GM06990 (cell line): ENCODE results near the gene CSNK1G2.

ENCODE experiments used
- DNase-seq: peaks from one replicate; pipeline ENCODE4 v3.0.0-alpha.2; 2011; ENCODE audit not compliant: insufficient read length; ENCODE audit errors: extremely low read depth
- H3K27me3 ChIP-seq: replicated peaks from 2 replicates; pipeline ENCODE4 v1.6.0; 2011; ENCODE audit warnings: low read length; ENCODE audit not compliant: control insufficient read depth, insufficient read depth
- H3K36me3 ChIP-seq: 2 replicates; pipeline ENCODE4 v1.5.1; 2011; ENCODE audit warnings: low read length; ENCODE audit not compliant: control insufficient read depth, insufficient read depth
- H3K4me3 ChIP-seq: replicated peaks from 2 replicates; pipeline ENCODE4 v1.5.1; 2011; ENCODE audit warnings: low read depth, mild to moderate bottlenecking, control low read depth, low read length
- CTCF ChIP-seq: IDR thresholded peaks from 2 replicates; pipeline ENCODE4 v1.5.1; 2011; ENCODE audit warnings: low read length, control low read depth, mild to moderate bottlenecking, inconsistent platforms; ENCODE audit not compliant: insufficient read depth, poor library complexity, severe bottlenecking

Gene CSNK1G2

DNA sequence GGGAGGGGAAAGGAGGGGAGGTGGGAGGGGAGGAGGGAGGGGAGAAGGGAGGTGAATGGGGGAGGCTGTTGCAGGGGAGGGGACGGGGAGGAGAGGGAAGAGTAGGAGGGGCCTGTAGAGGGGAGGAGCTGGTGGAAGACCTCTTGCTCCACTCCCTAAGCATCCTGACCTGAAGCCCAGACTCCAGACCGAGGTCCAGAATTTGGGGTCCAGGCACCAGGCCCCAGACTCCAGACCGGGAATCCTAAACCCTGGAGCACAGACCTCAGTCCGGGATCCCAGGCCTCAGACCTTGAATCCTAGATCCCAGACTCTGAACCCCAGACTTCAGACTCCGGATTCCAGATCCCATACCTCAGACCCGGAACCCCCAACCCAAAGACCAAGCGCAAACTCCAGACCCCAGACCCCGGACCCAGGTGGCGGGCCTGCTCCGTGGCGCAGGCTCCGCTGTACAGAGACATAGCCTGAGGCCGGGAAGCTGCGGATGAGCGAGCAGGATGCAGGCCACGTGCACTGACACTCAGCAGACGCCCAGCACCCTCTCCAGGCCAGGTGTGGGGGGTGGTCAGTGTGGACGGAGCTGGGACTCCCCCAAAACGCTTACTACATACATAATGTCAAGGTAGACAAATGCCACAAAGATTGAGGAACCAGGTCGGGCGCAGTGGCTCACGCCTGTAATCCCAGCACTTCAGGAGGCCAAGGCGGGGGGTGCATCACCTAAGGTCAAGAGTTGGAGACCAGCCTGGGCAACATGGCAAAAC lies 75.3 kb downstream of the CSNK1G2 start:
- Histone ChIP-seq H3K4me3 (peak overlapping the region; percentile 59), H3K27me3 (no peaks in the 10 kb centered on the region), H3K36me3 (no peaks in the 10 kb centered on the region; the same call in 1 of the 2 replicates)
- peak; percentile 60 for DNase-seq
- no peak for TF ChIP-seq CTCF

DNA sequence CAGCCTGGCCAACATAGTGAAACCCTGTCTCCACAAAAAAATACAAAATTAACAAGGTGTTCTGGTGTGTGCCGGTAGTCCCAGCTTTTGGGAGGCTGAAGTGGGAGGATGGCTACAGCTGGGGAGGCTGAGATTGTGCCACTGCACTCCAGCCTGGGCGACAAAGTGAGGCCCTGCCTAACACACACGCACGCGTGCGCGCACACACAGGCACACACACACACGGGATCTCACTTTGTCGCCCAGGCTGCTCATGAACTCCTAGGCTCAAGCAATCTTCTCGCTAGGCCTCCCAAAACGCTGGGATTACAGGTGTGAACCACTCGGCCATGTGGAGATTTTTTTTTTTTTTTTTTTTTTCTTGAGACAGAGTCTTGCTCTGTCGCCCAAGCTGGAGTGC lies 77.8 kb downstream of the CSNK1G2 start:
- Histone ChIP-seq H3K36me3 (no peaks in the 10 kb centered on the region), H3K27me3 (no peaks in the 10 kb centered on the region), H3K4me3 (no peak overlapping the region)
- no peak for DNase-seq
- no peak for TF ChIP-seq CTCF

DNA sequence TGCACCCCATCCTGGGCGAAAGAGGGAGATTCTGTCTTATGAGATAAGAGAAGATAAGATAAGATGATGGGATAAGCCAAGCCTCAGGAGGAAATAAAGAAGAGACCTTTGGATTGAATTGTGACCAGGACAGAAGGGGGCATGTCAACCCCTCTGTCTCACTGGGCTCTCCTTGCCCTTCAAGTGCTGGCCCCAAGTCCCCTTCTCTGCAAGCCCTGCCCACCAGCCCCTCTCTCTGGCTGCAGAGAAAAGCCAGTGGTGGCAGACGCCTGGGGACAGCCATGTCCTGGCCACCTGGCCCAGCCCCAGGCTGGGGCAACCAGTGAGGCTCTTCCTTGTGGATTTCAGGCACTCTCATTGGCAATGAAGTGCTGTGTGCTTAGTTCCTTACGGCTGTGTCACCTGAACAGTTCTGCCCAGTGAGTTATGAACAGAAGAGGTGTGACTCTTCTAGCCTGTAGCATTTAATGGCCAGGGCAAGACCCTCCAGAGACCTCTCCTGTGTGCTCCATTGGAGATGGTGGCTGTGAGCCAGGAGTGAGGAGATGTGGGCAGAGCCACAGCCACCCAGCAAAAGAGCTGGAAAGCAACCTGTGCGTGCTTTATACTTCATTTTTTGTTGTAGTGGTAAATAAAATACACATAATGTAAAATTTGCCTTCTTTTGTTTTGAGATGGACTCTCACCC lies 80.6 kb downstream of the CSNK1G2 start:
- Histone ChIP-seq H3K27me3 (no peaks in the 10 kb centered on the region), H3K4me3 (no peak overlapping the region), H3K36me3 (no peaks in the 10 kb centered on the region)
- no peak for DNase-seq
- no peak for TF ChIP-seq CTCF

DNA sequence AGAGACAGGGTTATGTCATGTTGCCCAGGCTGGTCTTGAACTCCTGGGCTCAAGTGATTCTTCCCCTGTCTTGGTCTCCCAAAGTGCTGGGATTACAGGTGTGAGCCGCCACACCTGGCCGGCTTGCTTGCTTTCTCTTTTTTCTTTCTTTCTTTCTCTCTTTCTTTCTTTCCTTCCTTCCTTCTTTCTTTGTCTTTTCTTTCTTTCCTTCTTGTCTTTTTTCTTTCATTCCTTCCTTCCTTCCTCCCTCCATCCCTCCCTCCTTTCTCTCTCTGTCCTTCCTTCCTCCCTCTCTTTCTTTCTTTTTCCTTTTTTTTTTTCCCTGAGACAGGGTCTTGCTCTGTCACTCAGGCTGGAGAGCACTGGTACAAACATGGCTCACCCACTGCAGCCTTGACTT lies 81.3 kb downstream of the CSNK1G2 start:
- no peak for TF ChIP-seq CTCF
- H3K27me3 ChIP-seq: no peaks in the 10 kb centered on the region
- no peak overlapping the region for H3K4me3 ChIP-seq
- DNase-seq: no peak
- H3K36me3 ChIP-seq: no peaks in the 10 kb centered on the region

DNA sequence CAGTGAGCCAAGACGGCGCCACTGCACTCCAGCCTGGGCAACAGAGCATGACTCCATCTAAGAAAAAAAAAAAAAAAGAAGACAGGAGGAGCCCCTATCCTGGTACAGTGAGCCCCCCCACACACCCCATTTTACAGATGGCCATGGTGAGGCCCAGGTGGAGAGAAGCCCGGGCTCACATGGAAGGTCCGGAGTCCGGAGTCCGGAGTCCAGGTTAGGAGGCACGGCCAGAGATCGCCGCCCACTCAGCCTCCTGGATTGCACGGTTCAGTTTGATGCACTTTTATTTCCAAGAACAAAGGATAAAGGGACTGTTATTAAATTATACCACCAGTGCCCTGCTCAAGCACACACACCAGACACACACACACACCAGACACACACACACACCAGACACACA lies 85.8 kb downstream of the CSNK1G2 start:
- Histone ChIP-seq H3K4me3 (no peak overlapping the region), H3K36me3 (no peaks in the 10 kb centered on the region), H3K27me3 (no peaks in the 10 kb centered on the region)
- DNase-seq: no peak
- no peak for TF ChIP-seq CTCF
